Measurements from ENCODE around the gene GCSAM. TPM values are rescaled to one million over a fixed set of nuclear protein-coding genes. Genes with fewer than 3 reads are reported as not detected.

Gene GCSAM, protein sequence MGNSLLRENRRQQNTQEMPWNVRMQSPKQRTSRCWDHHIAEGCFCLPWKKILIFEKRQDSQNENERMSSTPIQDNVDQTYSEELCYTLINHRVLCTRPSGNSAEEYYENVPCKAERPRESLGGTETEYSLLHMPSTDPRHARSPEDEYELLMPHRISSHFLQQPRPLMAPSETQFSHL
- total RNA-seq (2012; rRNA removed), result not detected in 2 replicates

DNA sequence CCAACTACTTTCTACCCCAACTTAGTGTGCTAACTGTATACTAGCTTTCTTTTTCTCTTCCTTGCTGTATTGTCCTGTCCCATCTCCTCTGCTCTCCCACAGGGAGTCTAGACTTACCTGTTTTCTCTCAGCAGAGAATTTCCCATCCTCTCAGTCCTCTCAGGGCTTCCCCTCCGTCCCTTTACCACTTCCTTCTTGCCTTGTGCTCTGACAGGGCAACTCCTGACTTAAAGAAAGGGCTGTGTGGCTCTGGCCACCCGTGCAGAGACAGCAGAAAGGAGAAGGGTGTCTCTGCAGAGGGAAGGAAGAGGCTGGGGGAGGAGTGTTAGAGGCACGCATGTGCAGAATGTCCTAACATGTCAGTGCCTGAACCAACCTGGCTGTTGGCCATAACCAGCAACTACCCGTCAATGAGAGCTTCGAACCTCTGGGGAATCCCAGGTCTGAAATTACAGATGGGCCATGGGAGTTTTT lies at the start of gene GCSAM:
Gene GCSAM, minus strand, starts transcription at position 274 of the 474 bp plus-strand sequence. Its CDS starts 128 bp downstream, at position 146.
- no peaks in the 10 kb centered on the region for H3K9me3 ChIP-seq (replicated peaks; ENCODE audit: low read length)
- no peaks in the 10 kb centered on the region for H3K27me3 ChIP-seq (ENCODE audit: control insufficient read depth, insufficient read depth, low read length)
- no peaks in the 10 kb centered on the region for H3K36me3 ChIP-seq (ENCODE audit: insufficient read depth, low read length)
- H3K4me2 ChIP-seq (ENCODE audit: low read length), result no peak within 1 kb of the TSS
- no peak within 1 kb of the TSS for H3K9ac ChIP-seq (ENCODE audit: low read depth, low read length)
- no peaks in the 10 kb centered on the region for H3K4me1 ChIP-seq (ENCODE audit: control insufficient read depth, insufficient read depth, low read length)
- no peak within 1 kb of the TSS for H3K4me3 ChIP-seq (ENCODE audit: low read length)

DNA sequence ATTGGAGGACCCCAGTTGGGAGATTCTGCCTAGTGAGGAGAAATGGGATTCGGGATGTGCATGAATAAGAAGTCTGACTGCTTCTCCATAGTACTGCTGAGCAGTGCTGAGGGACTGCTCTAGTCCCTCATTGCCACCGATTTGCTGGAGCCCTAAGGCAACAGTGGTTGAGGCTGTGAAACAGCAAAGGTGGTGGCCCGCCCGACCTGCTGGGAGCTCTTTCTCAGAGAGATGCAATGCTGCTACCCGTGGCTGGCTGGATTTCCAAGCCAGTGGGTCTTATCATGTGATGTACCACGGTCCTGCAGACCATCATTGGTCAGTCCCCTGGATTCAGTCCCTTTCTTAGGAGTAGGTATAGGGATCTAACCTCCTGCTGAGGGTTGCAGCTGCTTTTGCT lies 42.6 kb upstream of the GCSAM start:
- Histone ChIP-seq H3K4me3 (ENCODE audit: low read length) (no peak overlapping the region), H3K9ac (ENCODE audit: low read depth, low read length) (no peak overlapping the region), H3K4me2 (ENCODE audit: low read length) (no peak overlapping the region), H3K27me3 (ENCODE audit: control insufficient read depth, insufficient read depth, low read length) (no peaks in the 10 kb centered on the region), H3K4me1 (ENCODE audit: control insufficient read depth, insufficient read depth, low read length) (no peaks in the 10 kb centered on the region), H3K9me3 (replicated peaks; ENCODE audit: low read length) (no peaks in the 10 kb centered on the region), H3K36me3 (ENCODE audit: insufficient read depth, low read length) (no peaks in the 10 kb centered on the region)

DNA sequence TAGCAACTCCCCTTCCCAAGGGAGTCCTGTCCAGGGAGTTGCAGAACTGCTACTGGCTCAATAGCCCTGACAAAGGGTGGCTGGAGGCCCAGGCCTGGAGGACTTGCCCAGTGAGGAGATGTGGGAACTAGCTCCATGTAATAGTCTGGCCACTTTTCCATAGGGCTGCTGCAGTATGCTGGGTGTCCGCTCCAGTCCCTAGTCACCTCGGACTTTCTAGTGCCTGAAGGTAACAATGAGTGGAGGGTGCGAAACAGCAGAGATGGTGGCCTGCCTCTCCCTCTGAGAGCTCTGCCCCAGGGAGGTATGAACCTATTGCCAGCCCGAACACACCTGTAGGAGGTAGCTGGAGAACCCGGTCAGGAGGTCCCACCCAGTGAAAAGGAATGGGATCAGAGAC lies 42.0 kb upstream of the GCSAM start:
- Histone ChIP-seq H3K36me3 (ENCODE audit: insufficient read depth, low read length) (no peaks in the 10 kb centered on the region), H3K9me3 (replicated peaks; ENCODE audit: low read length) (no peaks in the 10 kb centered on the region), H3K4me2 (ENCODE audit: low read length) (no peak overlapping the region), H3K9ac (ENCODE audit: low read depth, low read length) (no peak overlapping the region), H3K27me3 (ENCODE audit: control insufficient read depth, insufficient read depth, low read length) (no peaks in the 10 kb centered on the region), H3K4me1 (ENCODE audit: control insufficient read depth, insufficient read depth, low read length) (no peaks in the 10 kb centered on the region), H3K4me3 (ENCODE audit: low read length) (no peak overlapping the region)

DNA sequence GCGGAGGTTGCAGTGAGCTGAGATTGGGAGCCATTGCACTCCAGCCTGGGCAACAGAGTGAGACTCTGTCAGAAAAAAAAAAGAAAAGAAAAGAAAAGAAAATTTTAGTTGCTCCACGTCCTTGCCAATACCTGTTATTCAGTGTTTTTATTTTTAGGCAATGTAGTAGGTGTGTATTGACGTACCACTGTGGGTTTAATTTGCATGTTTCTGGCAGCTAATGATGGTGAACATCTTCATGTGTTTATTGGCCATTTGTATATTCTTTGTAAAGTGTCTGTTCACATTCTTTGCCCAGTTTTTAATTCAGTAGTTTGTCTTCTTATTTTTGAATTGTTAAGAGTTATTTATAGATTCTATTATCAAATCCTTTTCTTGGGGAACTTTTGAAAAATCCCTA lies 38.1 kb upstream of the GCSAM start:
- Histone ChIP-seq H3K4me2 (ENCODE audit: low read length) (no peak overlapping the region), H3K4me3 (ENCODE audit: low read length) (no peak overlapping the region), H3K36me3 (ENCODE audit: insufficient read depth, low read length) (no peaks in the 10 kb centered on the region), H3K4me1 (ENCODE audit: control insufficient read depth, insufficient read depth, low read length) (no peaks in the 10 kb centered on the region), H3K27me3 (ENCODE audit: control insufficient read depth, insufficient read depth, low read length) (no peaks in the 10 kb centered on the region), H3K9me3 (replicated peaks; ENCODE audit: low read length) (no peaks in the 10 kb centered on the region), H3K9ac (ENCODE audit: low read depth, low read length) (no peak overlapping the region)

DNA sequence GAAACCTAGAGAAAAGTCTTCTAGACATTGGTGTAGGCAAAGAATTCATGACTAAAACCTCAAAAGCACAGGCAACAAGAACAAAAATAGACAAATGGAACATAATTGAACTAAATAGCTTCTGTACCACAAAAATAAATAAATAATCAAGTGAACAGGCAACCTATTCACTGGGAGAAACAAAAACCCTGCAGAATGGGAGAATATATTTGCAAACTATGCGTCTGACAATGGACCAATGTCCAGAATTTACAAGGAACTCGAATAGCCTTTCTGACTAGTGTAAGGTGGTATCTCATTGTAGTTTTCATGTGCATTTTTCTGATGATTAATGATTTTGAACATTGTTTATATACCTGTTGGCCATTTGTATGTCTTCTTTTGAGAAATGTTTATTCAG lies 37.0 kb upstream of the GCSAM start:
- no peaks in the 10 kb centered on the region for H3K9me3 ChIP-seq (replicated peaks; ENCODE audit: low read length)
- no peak overlapping the region for H3K4me2 ChIP-seq (ENCODE audit: low read length)
- no peaks in the 10 kb centered on the region for H3K36me3 ChIP-seq (ENCODE audit: insufficient read depth, low read length)
- H3K4me3 ChIP-seq (ENCODE audit: low read length), result no peak overlapping the region
- no peaks in the 10 kb centered on the region for H3K27me3 ChIP-seq (ENCODE audit: control insufficient read depth, insufficient read depth, low read length)
- no peak overlapping the region for H3K9ac ChIP-seq (ENCODE audit: low read depth, low read length)
- H3K4me1 ChIP-seq (ENCODE audit: control insufficient read depth, insufficient read depth, low read length), result no peaks in the 10 kb centered on the region

DNA sequence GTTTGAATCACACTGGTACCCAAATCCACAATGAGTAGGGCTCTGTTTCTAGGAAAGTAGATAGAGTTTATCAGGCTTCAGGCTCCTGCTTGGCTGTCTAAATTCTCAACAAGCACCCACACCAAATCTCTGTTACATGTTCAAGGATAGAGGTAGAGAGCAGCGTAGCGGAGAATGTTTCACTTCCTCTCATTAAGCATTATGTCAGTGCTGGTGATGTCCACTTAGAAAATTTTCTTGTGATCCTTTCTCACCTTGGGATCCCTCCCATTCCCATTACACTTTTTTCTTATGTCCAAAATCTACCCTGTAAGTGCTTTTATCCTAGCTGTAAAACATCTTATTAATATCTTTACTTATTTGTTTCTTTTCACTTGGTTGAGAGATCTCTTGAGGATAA lies 34.7 kb upstream of the GCSAM start:
- Histone ChIP-seq H3K4me1 (ENCODE audit: control insufficient read depth, insufficient read depth, low read length) (no peaks in the 10 kb centered on the region), H3K9ac (ENCODE audit: low read depth, low read length) (no peak overlapping the region), H3K9me3 (replicated peaks; ENCODE audit: low read length) (no peaks in the 10 kb centered on the region), H3K4me2 (ENCODE audit: low read length) (no peak overlapping the region), H3K27me3 (ENCODE audit: control insufficient read depth, insufficient read depth, low read length) (no peaks in the 10 kb centered on the region), H3K36me3 (ENCODE audit: insufficient read depth, low read length) (no peaks in the 10 kb centered on the region), H3K4me3 (ENCODE audit: low read length) (no peak overlapping the region)

DNA sequence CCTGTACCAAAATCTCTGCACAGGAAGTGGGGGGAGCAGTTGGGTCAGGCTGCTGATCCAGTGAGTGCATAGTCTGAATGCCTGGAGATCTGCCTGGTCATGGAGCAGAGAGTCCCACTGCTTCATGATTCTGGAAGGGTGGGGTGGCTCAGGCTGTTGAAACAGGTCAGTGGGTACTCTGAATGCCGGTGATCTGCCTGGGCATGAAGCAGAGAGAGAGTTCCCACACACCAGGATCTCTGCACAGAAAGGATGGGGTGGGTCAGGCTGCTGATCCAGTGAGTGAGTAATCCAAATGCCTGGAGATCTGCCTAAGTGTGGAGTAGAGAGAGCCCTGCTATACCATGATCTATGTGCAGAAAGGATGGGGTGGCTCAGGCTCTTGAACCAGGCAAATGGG lies 16.1 kb upstream of the GCSAM start:
- Histone ChIP-seq H3K9ac (ENCODE audit: low read depth, low read length) (no peak overlapping the region), H3K9me3 (replicated peaks; ENCODE audit: low read length) (no peaks in the 10 kb centered on the region), H3K27me3 (ENCODE audit: control insufficient read depth, insufficient read depth, low read length) (no peaks in the 10 kb centered on the region), H3K4me3 (ENCODE audit: low read length) (no peak overlapping the region), H3K4me1 (ENCODE audit: control insufficient read depth, insufficient read depth, low read length) (no peaks in the 10 kb centered on the region), H3K4me2 (ENCODE audit: low read length) (no peak overlapping the region), H3K36me3 (ENCODE audit: insufficient read depth, low read length) (no peaks in the 10 kb centered on the region)

DNA sequence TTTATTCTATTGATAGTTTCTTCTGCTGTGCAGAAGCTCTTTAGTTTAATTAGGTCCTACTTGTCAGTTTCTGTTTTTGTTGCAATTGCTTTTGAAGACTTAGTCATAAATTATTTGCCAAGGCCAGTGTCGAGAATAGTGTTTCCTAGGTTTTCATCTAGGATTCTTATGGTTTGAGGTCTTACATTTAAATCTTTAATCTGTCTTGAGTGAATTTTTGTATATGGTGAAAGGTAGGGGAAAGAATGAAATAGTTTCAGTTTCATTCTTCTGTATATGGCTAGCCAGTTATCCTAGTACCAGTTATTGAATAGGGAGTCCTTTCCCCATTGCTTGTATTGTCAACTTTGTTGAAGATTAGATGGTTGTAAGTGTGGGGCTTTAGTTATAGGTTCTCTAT lies 10.6 kb upstream of the GCSAM start:
- Histone ChIP-seq H3K27me3 (ENCODE audit: control insufficient read depth, insufficient read depth, low read length) (no peaks in the 10 kb centered on the region), H3K36me3 (ENCODE audit: insufficient read depth, low read length) (no peaks in the 10 kb centered on the region), H3K9me3 (replicated peaks; ENCODE audit: low read length) (no peaks in the 10 kb centered on the region), H3K4me3 (ENCODE audit: low read length) (no peak overlapping the region), H3K9ac (ENCODE audit: low read depth, low read length) (no peak overlapping the region), H3K4me2 (ENCODE audit: low read length) (no peak overlapping the region), H3K4me1 (ENCODE audit: control insufficient read depth, insufficient read depth, low read length) (no peaks in the 10 kb centered on the region)

DNA sequence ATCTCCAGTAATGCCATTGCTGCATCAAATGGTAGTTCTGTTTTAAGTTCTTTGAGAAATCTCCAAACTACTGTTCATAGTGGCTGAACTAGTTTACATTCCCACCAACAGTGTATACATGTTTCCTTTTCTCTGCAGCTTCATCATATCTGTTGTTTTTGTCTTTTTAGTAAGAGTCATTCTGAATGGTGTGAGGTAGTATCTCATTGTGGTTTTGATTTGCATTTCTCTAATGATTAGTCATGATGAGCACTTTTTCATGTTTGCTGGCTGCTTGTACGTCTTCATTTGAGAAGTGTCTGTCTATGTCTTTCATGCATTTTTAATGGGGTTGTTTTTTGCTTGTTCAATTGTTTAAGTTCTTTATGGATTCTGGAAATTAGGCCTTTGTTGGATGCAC lies 10.2 kb upstream of the GCSAM start:
- H3K9me3 ChIP-seq (replicated peaks; ENCODE audit: low read length), result no peaks in the 10 kb centered on the region
- H3K4me3 ChIP-seq (ENCODE audit: low read length), result no peak overlapping the region

DNA sequence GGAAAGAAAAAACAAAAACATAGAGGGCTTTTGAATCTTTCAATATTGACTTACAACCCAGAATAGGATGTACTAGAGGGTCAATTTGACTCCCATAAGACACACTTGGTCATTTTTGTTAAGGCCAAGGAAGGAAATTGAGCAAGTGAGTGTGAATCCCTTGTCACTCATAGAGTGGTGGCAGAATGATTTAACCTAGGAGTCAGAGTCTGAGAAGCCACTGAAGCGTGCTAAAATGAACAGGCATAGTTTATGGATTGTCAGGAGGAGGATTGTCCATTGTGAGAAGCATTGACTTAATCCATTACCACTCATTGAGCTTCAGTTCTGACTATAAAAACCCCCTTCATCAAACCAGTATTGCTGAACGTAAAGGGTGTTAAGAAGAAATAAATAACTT lies 8.2 kb upstream of the GCSAM start:
- Histone ChIP-seq H3K27me3 (ENCODE audit: control insufficient read depth, insufficient read depth, low read length) (no peaks in the 10 kb centered on the region), H3K9me3 (replicated peaks; ENCODE audit: low read length) (no peaks in the 10 kb centered on the region), H3K4me2 (ENCODE audit: low read length) (no peak overlapping the region), H3K9ac (ENCODE audit: low read depth, low read length) (no peak overlapping the region), H3K4me1 (ENCODE audit: control insufficient read depth, insufficient read depth, low read length) (no peaks in the 10 kb centered on the region), H3K4me3 (ENCODE audit: low read length) (no peak overlapping the region), H3K36me3 (ENCODE audit: insufficient read depth, low read length) (no peaks in the 10 kb centered on the region)

More for the DNA sequence above, 10.2 kb upstream of the GCSAM start:
- Histone ChIP-seq H3K4me2 (ENCODE audit: low read length) (no peak overlapping the region), H3K36me3 (ENCODE audit: insufficient read depth, low read length) (no peaks in the 10 kb centered on the region), H3K27me3 (ENCODE audit: control insufficient read depth, insufficient read depth, low read length) (no peaks in the 10 kb centered on the region), H3K4me1 (ENCODE audit: control insufficient read depth, insufficient read depth, low read length) (no peaks in the 10 kb centered on the region), H3K9ac (ENCODE audit: low read depth, low read length) (no peak overlapping the region)

DNA sequence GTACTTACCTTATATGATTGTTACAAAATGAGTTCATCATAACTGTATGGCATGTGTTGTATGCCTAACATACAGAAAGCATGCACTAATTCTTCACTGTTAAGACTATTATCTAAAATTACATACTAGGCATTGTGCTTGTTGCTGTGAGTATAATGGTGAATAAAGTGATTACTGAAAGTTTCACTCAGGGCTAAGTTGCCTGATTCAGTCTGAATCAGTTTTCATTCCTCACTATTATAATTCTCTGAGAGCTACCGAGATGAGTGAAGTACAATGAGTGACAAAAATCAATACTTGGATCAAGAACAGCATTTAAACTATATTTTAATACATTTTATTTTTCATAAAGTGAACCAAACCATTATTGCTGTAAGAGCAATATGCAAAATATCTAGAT lies 7.5 kb upstream of the GCSAM start:
- H3K9me3 ChIP-seq (replicated peaks; ENCODE audit: low read length), result no peaks in the 10 kb centered on the region
- no peaks in the 10 kb centered on the region for H3K4me1 ChIP-seq (ENCODE audit: control insufficient read depth, insufficient read depth, low read length)

DNA sequence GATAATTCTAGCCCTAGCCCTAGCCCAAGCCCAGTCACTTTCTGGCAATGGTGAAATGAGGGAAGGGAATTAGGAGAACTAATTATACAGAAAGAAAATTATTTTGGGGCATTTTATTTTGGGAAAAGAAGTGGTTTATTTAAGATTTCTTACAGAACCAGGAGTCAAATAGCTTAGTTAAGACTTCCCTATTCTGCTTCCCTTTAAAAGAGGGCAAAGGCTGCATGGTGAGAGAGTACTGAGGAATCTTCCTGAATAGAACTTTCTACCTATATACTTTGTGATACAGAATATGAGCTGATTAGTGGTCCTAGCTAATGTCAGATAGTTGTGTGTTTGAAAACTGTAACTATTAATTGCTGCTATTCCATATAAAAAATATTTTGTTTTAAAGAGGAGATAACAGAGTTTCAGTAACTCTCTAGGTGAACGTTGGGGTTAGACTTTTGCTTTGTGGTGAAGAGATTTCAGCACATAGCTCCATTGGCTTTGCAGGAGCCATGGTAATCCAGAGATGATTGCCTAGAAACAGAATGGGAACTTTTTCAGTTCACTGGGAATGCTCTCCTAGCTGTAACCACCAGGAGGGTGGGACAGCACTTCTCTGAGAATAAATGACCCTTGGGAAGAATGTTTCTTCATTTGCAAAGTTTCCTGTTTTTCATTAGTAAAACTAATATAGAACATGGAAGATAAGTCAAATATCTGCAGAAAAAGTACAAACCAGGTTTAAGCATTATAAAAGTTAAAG lies 5.3 kb upstream of the GCSAM start:
- Histone ChIP-seq H3K9me3 (replicated peaks; ENCODE audit: low read length) (no peaks in the 10 kb centered on the region), H3K27me3 (ENCODE audit: control insufficient read depth, insufficient read depth, low read length) (no peaks in the 10 kb centered on the region), H3K9ac (ENCODE audit: low read depth, low read length) (no peak overlapping the region), H3K36me3 (ENCODE audit: insufficient read depth, low read length) (no peaks in the 10 kb centered on the region), H3K4me1 (ENCODE audit: control insufficient read depth, insufficient read depth, low read length) (no peaks in the 10 kb centered on the region), H3K4me3 (ENCODE audit: low read length) (no peak overlapping the region), H3K4me2 (ENCODE audit: low read length) (no peak overlapping the region)

More for the DNA sequence above, 7.5 kb upstream of the GCSAM start:
- no peaks in the 10 kb centered on the region for H3K36me3 ChIP-seq (ENCODE audit: insufficient read depth, low read length)
- H3K9ac ChIP-seq (ENCODE audit: low read depth, low read length), result no peak overlapping the region
- H3K27me3 ChIP-seq (ENCODE audit: control insufficient read depth, insufficient read depth, low read length), result no peaks in the 10 kb centered on the region
- H3K4me3 ChIP-seq (ENCODE audit: low read length), result no peak overlapping the region
- H3K4me2 ChIP-seq (ENCODE audit: low read length), result no peak overlapping the region

All from skeletal muscle satellite cell (primary cell).